ENCODE measurements around the gene LENG1.

LENG1 gene

GRCh38 chr19:54152267-54152666, 7.3 kb downstream of the LENG1 start:
- no peak overlapping the region for H3K27ac ChIP-seq (replicated peaks)
- no peak overlapping the region for H3K4me3 ChIP-seq (replicated peaks; ENCODE audit: insufficient read depth, low read length)
- TF ChIP-seq, protein P1, sequence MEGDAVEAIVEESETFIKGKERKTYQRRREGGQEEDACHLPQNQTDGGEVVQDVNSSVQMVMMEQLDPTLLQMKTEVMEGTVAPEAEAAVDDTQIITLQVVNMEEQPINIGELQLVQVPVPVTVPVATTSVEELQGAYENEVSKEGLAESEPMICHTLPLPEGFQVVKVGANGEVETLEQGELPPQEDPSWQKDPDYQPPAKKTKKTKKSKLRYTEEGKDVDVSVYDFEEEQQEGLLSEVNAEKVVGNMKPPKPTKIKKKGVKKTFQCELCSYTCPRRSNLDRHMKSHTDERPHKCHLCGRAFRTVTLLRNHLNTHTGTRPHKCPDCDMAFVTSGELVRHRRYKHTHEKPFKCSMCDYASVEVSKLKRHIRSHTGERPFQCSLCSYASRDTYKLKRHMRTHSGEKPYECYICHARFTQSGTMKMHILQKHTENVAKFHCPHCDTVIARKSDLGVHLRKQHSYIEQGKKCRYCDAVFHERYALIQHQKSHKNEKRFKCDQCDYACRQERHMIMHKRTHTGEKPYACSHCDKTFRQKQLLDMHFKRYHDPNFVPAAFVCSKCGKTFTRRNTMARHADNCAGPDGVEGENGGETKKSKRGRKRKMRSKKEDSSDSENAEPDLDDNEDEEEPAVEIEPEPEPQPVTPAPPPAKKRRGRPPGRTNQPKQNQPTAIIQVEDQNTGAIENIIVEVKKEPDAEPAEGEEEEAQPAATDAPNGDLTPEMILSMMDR (IDR thresholded peaks at IDR 0.05; ENCODE audit: insufficient read depth, low read length): no peak
- TF ChIP-seq POLR2AphosphoS5 (IDR thresholded peaks at IDR 0.05; ENCODE audit: low read depth): no peak
- TF ChIP-seq GABPA (IDR thresholded peaks at IDR 0.05; ENCODE audit: low read depth): no peak
- TF ChIP-seq, protein P2, sequence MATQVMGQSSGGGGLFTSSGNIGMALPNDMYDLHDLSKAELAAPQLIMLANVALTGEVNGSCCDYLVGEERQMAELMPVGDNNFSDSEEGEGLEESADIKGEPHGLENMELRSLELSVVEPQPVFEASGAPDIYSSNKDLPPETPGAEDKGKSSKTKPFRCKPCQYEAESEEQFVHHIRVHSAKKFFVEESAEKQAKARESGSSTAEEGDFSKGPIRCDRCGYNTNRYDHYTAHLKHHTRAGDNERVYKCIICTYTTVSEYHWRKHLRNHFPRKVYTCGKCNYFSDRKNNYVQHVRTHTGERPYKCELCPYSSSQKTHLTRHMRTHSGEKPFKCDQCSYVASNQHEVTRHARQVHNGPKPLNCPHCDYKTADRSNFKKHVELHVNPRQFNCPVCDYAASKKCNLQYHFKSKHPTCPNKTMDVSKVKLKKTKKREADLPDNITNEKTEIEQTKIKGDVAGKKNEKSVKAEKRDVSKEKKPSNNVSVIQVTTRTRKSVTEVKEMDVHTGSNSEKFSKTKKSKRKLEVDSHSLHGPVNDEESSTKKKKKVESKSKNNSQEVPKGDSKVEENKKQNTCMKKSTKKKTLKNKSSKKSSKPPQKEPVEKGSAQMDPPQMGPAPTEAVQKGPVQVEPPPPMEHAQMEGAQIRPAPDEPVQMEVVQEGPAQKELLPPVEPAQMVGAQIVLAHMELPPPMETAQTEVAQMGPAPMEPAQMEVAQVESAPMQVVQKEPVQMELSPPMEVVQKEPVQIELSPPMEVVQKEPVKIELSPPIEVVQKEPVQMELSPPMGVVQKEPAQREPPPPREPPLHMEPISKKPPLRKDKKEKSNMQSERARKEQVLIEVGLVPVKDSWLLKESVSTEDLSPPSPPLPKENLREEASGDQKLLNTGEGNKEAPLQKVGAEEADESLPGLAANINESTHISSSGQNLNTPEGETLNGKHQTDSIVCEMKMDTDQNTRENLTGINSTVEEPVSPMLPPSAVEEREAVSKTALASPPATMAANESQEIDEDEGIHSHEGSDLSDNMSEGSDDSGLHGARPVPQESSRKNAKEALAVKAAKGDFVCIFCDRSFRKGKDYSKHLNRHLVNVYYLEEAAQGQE (IDR thresholded peaks at IDR 0.05; ENCODE audit: insufficient replicate concordance, low read depth): no peak
- no peak for TF ChIP-seq SPI1 (IDR thresholded peaks at IDR 0.05; ENCODE audit: borderline replicate concordance, low read depth)
- no peak for DNase-seq (ENCODE audit: low read depth in 1 of 2, low spot score in 1 of 2)
- H3K27me3 ChIP-seq (ENCODE audit: insufficient read depth, poor library complexity, severe bottlenecking): no peaks in the 10 kb centered on the region

- H3K4me3 ChIP-seq (replicated peaks; ENCODE audit: insufficient read depth, low read length): no peak overlapping the region
- H3K27me3 ChIP-seq (ENCODE audit: insufficient read depth, poor library complexity, severe bottlenecking): no peaks in the 10 kb centered on the region
- TF ChIP-seq GABPA (IDR thresholded peaks at IDR 0.05; ENCODE audit: low read depth): no peak
- TF ChIP-seq, protein P1 (IDR thresholded peaks at IDR 0.05; ENCODE audit: insufficient read depth, low read length): no peak
- TF ChIP-seq POLR2AphosphoS5 (IDR thresholded peaks at IDR 0.05; ENCODE audit: low read depth): no peak
- TF ChIP-seq, protein P2 (IDR thresholded peaks at IDR 0.05; ENCODE audit: insufficient replicate concordance, low read depth): no peak
- TF ChIP-seq SPI1 (IDR thresholded peaks at IDR 0.05; ENCODE audit: borderline replicate concordance, low read depth): no peak
- no peak overlapping the region for H3K27ac ChIP-seq (replicated peaks)
- DNase-seq (ENCODE audit: low read depth in 1 of 2, low spot score in 1 of 2): no peak
Observed at GRCh38 chr19:54151362-54152035, 8.0 kb downstream of the LENG1 start.

DNA sequence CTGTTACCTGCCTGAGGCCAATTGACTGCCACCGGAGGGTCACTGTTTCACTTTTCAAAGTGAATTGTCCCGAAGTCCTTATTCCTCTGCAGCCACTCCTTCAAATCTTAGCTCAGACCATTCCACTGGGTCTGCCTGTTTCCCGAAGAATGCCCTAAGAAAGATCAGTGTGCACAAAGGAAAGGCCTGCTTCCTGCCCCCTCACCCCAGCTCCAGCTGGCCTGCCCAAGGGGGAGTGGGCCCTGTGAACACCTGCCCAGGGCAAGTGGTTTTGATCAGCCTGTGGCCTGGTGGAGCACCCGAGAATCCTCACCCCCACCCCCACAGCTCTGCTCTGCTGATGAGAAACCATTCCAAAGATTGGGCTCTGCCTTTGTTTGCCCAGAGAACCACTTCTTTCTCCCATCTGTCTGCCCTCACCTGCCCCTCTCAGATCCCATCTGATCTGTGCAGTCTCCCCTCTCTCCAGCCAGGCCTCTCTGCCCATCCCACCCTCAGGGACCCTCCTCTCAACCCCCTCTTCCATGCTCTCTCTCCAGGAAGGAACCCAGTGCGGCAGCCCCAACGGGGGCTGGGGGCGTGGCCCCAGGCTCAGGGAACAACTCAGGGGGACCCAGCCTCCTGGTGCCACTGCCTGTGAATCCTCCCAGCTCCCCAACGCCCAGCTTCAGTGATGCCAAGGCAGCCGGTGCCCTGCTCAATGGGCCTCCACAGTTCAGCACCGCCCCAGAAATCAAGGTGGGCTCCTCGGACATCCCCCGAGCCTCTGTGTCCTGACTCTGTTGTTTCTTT, 10.3 kb downstream of the LENG1 start:
- H3K4me3 ChIP-seq (replicated peaks; ENCODE audit: insufficient read depth, low read length): no peak overlapping the region
- no peak for DNase-seq (ENCODE audit: low read depth in 1 of 2, low spot score in 1 of 2)
- TF ChIP-seq, protein P2 (IDR thresholded peaks at IDR 0.05; ENCODE audit: insufficient replicate concordance, low read depth): no peak
- TF ChIP-seq SPI1 (IDR thresholded peaks at IDR 0.05; ENCODE audit: borderline replicate concordance, low read depth) (no peak), GABPA (IDR thresholded peaks at IDR 0.05; ENCODE audit: low read depth) (no peak), POLR2AphosphoS5 (IDR thresholded peaks at IDR 0.05; ENCODE audit: low read depth) (no peak)
- TF ChIP-seq, protein P1 (IDR thresholded peaks at IDR 0.05; ENCODE audit: insufficient read depth, low read length): no peak

More for the DNA sequence above, 10.3 kb downstream of the LENG1 start:
- Histone ChIP-seq H3K27ac (replicated peaks) (no peak overlapping the region), H3K27me3 (ENCODE audit: insufficient read depth, poor library complexity, severe bottlenecking) (no peaks in the 10 kb centered on the region)

All from HL-60 (cell line).